Right lobe of liver (tissue), 4 donors: ENCODE data around the gene KLK4.

Experiments
- POLR2A ChIP-seq: fragments of 450-650 bp; IDR thresholded peaks from one replicate; pipeline ENCODE4 v1.6.1; 2017; ENCODE audit warnings: antibody characterized with exemption, mild to moderate bottlenecking
- TF ChIP-seq, protein P1 (sequence below), 4 donors: fragments of 200-600 bp in 3 of 4; fragments of 450-650 bp in 1 of 4; IDR thresholded peaks; one replicate each; pipeline versions ENCODE4 v1.5.1 to v1.8.0; 2016 to 2022; ENCODE audit warnings: antibody characterized with exemption in 4 of 4, mild to moderate bottlenecking in 2 of 4
- donor health status: DM: no; HTN: no; CAD: no.
- donor health status: DM: no; HTN: no; CAD: no.
- donor health status: DM: no; HTN: yes; CAD: no.

DNA sequence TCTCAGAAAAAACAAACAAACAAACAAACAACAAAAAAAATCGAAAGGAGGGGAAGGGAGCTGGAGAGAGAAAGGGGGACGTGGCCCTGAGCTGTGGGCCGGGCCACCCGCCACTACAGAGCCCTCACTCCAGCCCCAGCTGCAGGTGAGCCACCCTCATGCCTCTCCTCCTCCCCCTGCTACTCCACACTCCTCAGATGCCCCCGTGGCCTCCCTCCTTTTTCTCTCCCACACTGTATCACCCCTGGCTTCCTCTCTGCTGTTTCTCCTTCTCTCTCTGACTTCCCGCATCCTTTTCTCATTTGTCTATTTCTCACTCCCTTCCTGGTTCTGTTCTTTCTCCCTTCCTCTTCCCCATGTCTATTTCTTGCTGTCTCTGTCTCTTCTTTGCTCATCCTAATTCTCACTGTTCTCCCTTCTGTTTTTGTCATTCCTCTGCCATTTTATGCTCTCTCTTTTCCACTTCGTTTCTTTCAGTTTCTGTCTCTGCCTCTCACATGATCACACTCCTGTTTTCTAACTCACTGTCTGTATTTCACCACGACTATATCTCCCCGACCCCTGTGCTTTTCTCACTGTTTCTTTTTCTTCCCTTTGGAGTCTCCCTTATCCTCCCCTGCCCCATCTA is 35.3 kb downstream of the KLK4 start:
- TF ChIP-seq, protein P1, sequence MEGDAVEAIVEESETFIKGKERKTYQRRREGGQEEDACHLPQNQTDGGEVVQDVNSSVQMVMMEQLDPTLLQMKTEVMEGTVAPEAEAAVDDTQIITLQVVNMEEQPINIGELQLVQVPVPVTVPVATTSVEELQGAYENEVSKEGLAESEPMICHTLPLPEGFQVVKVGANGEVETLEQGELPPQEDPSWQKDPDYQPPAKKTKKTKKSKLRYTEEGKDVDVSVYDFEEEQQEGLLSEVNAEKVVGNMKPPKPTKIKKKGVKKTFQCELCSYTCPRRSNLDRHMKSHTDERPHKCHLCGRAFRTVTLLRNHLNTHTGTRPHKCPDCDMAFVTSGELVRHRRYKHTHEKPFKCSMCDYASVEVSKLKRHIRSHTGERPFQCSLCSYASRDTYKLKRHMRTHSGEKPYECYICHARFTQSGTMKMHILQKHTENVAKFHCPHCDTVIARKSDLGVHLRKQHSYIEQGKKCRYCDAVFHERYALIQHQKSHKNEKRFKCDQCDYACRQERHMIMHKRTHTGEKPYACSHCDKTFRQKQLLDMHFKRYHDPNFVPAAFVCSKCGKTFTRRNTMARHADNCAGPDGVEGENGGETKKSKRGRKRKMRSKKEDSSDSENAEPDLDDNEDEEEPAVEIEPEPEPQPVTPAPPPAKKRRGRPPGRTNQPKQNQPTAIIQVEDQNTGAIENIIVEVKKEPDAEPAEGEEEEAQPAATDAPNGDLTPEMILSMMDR (IDR thresholded peaks at IDR 0.05): no peak
- no peak for TF ChIP-seq POLR2A
